ENCODE results near the gene TAF5L. TPM values are rescaled to one million over a fixed set of nuclear protein-coding genes. Genes with fewer than 3 reads are reported as not detected.

Gene TAF5L
- total RNA-seq, 1 donor from 2014 or later: 21.7 TPM

- intact Hi-C loops (cut with DNase I): no loop called here
- TF ChIP-seq CTCF (IDR thresholded peaks at IDR 0.05): no peak
- no peaks in the 10 kb centered on the region for H3K27me3 ChIP-seq (ENCODE audit: low read depth)
- ATAC-seq (no peak), DNase-seq (no peak)
- H3K27ac ChIP-seq: no peak overlapping the region
- no peaks in the 10 kb centered on the region for H3K9me3 ChIP-seq
- no peak overlapping the region for H3K4me3 ChIP-seq
- H3K4me1 ChIP-seq: peaks cover 4% of the 10 kb centered on the region
- H3K36me3 ChIP-seq: peaks cover 64% of the 10 kb centered on the region
Observed at GRCh38 chr1:229642376-229642775, 16.5 kb upstream of the TAF5L start.

DNA sequence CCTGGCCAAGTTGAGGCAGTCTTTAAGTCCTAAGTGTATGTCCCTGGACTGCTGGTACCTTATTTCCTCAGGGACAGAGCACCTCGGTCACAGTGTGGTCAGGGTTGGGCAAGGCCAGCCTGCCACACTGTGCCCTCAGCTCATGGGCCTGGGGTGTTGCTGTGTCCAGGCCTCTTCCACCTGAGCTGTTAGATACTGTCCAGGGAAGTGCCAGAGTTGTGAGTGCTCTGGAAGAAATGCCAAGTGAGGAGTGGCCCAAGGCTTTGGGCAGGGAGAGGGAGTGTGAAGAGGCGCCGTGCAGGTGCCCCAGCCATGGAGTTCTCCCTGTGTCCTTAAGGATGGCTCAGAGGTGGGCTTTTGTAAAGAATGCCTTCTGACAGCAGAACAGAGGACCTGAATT lies 15.4 kb upstream of the TAF5L start:
- Histone ChIP-seq H3K4me3 (no peak overlapping the region), H3K27ac (no peak overlapping the region), H3K36me3 (peaks cover 64% of the 10 kb centered on the region), H3K27me3 (ENCODE audit: low read depth) (no peaks in the 10 kb centered on the region), H3K4me1 (peaks cover 4% of the 10 kb centered on the region), H3K9me3 (no peaks in the 10 kb centered on the region)
- TF ChIP-seq CTCF (IDR thresholded peaks at IDR 0.05): no peak
- no peak for ATAC-seq
- intact Hi-C loops (cut with DNase I): no loop called here
- DNase-seq: no peak

- intact Hi-C loops (cut with DNase I): no loop called here
- no peaks in the 10 kb centered on the region for H3K9me3 ChIP-seq
- H3K27ac ChIP-seq: no peak overlapping the region
- no peak for TF ChIP-seq CTCF (IDR thresholded peaks at IDR 0.05)
- no peak for ATAC-seq
- no peak for DNase-seq
- peaks cover 4% of the 10 kb centered on the region for H3K4me1 ChIP-seq
- H3K36me3 ChIP-seq: peaks cover 64% of the 10 kb centered on the region
- H3K4me3 ChIP-seq: no peak overlapping the region
- H3K27me3 ChIP-seq (ENCODE audit: low read depth): no peaks in the 10 kb centered on the region
Observed at GRCh38 chr1:229640455-229640854, 14.5 kb upstream of the TAF5L start.

DNA sequence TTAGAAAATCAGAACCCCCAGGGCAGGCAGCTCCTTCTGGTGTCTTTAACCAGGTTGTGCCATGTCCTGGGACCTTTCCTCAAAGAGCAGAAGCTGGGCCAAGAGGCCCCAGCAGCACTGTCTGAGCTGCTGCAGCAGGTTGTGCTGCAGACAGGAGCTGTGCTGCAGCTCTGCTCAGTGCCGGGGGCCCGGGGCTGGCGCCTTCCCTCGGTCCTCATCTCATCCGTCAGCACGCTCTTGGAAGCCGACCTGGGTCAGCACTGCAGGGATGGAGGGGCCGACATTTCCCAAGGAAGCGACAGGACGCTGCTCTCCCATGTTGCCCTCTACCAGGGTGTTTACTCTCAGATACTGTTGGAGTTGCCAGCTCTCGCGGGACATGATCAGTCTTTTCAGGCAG lies 11.8 kb upstream of the TAF5L start:
- H3K9me3 ChIP-seq: no peaks in the 10 kb centered on the region
- no peaks in the 10 kb centered on the region for H3K4me1 ChIP-seq
- ATAC-seq: no peak
- no peak overlapping the region for H3K4me3 ChIP-seq
- DNase-seq: no peak
- H3K36me3 ChIP-seq: peaks cover 56% of the 10 kb centered on the region
- no peak overlapping the region for H3K27ac ChIP-seq
- no peaks in the 10 kb centered on the region for H3K27me3 ChIP-seq (ENCODE audit: low read depth)
- intact Hi-C loops (cut with DNase I): no loop called here
- TF ChIP-seq CTCF (IDR thresholded peaks at IDR 0.05): no peak

DNA sequence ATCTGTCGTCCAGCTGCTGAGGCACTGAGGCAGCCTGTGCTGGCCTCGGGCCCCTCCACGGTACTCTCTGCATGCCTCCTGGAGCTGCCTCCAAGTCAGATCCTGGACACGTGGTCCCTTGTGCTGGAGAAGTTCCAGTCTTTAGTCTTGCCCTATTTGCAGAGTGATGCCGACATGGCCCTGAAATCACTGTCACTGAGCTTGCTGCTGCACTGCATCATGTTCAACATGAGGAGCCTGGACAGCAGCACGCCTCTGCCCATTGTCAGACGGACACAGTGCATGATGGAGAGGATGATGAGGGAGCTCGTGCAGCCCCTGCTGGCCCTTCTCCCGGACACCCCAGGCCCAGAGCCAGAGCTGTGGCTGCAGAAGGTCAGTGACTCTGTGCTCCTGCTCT lies 10.1 kb upstream of the TAF5L start:
- Histone ChIP-seq H3K27ac (no peak overlapping the region), H3K27me3 (ENCODE audit: low read depth) (no peaks in the 10 kb centered on the region), H3K36me3 (peaks cover 56% of the 10 kb centered on the region), H3K9me3 (no peaks in the 10 kb centered on the region), H3K4me1 (no peaks in the 10 kb centered on the region), H3K4me3 (no peak overlapping the region)
- ATAC-seq (no peak), DNase-seq (no peak)
- intact Hi-C loops (cut with DNase I): no loop called here
- TF ChIP-seq CTCF (IDR thresholded peaks at IDR 0.05): no peak

DNA sequence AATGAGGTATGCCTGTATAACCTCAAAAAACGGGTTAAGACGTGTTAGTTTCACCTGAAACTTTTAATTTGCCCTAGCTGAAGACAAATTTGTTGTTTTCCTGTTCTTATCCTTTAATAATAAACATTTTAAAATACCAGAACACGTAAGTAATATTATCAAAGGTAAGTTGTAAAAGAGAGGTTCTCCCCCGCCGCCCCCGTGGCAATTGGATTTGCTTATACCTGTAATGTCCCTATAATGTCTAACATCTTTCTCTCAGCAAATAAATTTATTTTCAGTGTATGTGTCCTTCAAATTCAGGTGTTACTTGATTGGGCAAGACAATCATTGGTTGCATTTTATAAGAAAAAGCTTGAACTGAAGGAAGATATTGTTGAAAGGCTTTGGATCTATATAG lies 6.0 kb upstream of the TAF5L start:
- Histone ChIP-seq H3K27ac (no peak overlapping the region), H3K27me3 (ENCODE audit: low read depth) (no peaks in the 10 kb centered on the region), H3K4me3 (no peak overlapping the region), H3K4me1 (peaks cover 8% of the 10 kb centered on the region), H3K36me3 (peaks cover 29% of the 10 kb centered on the region), H3K9me3 (no peaks in the 10 kb centered on the region)
- DNase-seq (no peak), ATAC-seq (no peak)
- intact Hi-C loops (cut with DNase I): no loop called here
- no peak for TF ChIP-seq CTCF (IDR thresholded peaks at IDR 0.05)
